Esophagus squamous epithelium (tissue), 5 donors: ENCODE data around the gene RHD. TPM values are rescaled to one million over a fixed set of nuclear protein-coding genes. Genes with fewer than 3 reads are reported as not detected.

Experiments used
- DNase-seq: peaks from one replicate; lab custom pipeline; 2025; lab: John Stamatoyannopoulos, UW
- H3K27ac ChIP-seq, 4 donors: fragments of 200-600 bp; sonication (generic); one replicate each; pipeline ENCODE4 v1.5.1; 2016 to 2019; ENCODE audit warnings: mild to moderate bottlenecking in 1 of 4
- H3K27me3 ChIP-seq, 4 donors: fragments of 200-600 bp; sonication (generic); 1 replicate in 3 of 4; 2 replicates in 1 of 4; pipeline versions ENCODE4 v1.5.1 to v1.6.0; 2017 to 2021; ENCODE audit warnings: antibody characterized with exemption in 1 of 4
- H3K36me3 ChIP-seq, 3 donors: fragments of 200-600 bp; sonication (generic); one replicate each; pipeline ENCODE4 v1.5.1; 2016 to 2019
- H3K4me1 ChIP-seq, 3 donors: fragments of 200-600 bp; sonication (generic); one replicate each; pipeline ENCODE4 v1.5.1; 2017 to 2019
- H3K4me3 ChIP-seq, 4 donors: fragments of 200-600 bp; sonication (generic); 1 replicate in 3 of 4; 2 replicates in 1 of 4; pipeline ENCODE4 v1.5.1; 2016 to 2019; ENCODE audit warnings: mild to moderate bottlenecking in 2 of 4, moderate library complexity in 1 of 4
- H3K9me3 ChIP-seq, 3 donors: fragments of 200-600 bp; sonication (generic); one replicate each; pipeline ENCODE4 v1.5.1; 2016 to 2019
- POLR2A ChIP-seq, 4 donors: fragments of 450-650 bp; IDR thresholded peaks; one replicate each; pipeline ENCODE4 v1.6.1; 2017; ENCODE audit warnings: antibody characterized with exemption in 4 of 4, mild to moderate bottlenecking in 4 of 4, moderate library complexity in 3 of 4
- WGBS, 2 donors: methylation state at CpG; one replicate each; pipeline ENCODE4 v1.1.5; 2018; 5-methylcytosine and 5-hydroxymethylcytosine counted together
- intact Hi-C: fragments of 100-400 bp; cut with DNase I; formaldehyde crosslinking; loops from one replicate; pipeline ENCODE4 v1.15.0; 2022
- total RNA-seq, 4 donors: library from RNA; depleted of rRNA; stranded (reverse); fragments of >200 nt; gene quantifications; one replicate each; pipeline ENCODE4 v1.1.0, GENCODE V29; 2016
- TF ChIP-seq, protein P1 (sequence below), 6 experiments: fragments of 450-650 bp in 4 of 6; fragments of 200-600 bp in 2 of 6; sonication (generic) in 2 of 6; IDR thresholded peaks; one replicate each; pipeline ENCODE4 v1.5.1; 2016 to 2019; ENCODE audit warnings: antibody characterized with exemption in 6 of 6, mild to moderate bottlenecking in 4 of 6, moderate library complexity in 4 of 6
- donor health status: DM: yes; HTN: yes; CAD: no.

The RHD gene
- total RNA-seq, 4 donors from 2014 or later = not detected

DNA sequence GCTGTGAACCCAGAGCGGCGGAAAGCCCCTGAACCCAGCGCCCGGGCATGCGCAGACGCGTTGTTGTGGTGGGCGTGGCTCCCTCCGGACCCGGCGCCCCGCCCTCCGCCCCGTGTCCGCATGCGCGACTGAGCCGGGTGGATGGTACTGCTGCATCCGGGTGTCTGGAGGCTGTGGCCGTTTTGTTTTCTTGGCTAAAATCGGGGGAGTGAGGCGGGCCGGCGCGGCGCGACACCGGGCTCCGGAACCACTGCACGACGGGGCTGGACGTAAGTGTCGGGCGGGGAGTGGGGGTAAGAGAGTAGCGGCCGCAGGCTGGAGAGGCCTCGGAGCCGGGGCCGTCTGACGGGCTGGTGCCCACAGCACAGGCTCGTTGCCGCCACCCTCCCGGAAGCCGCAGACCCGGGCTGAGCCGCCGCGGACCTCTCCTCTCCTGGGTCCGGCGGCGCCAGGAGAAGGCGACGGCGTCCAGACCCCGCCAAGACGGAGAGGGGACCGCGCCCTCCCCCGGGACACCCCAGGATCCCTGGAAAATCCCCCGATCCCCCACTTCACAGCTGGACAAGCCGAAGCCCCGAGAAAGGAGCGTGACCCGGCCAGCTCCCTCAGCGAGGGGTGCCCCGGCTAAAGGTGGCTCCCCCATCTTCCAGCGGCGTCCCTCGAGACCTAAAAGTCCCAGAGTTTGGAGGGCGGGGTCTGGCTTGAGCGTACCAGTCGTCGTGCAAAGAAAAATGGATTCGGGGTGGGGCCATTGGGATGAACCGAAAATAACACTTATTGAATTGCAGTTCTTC is 66.1 kb downstream of the RHD start, which contains the start of gene TMEM50A:
TMEM50A (plus strand) TSS at position 147 of the 794 bp plus-strand sequence. CDS start 2,153 bp downstream, outside the sequence.
- peaks cover 7 to 48% (median 21%) of the 10 kb centered on the region in 3 donors for H3K4me1 ChIP-seq
- no peaks in the 10 kb centered on the region for H3K9me3 ChIP-seq
- no peaks in the 10 kb centered on the region for H3K27me3 ChIP-seq
- peak; percentile 38 for DNase-seq
- intact Hi-C loops = no loop called here
- peak within 1 kb of the TSS; percentile 92 to 99 (median 98) for H3K27ac ChIP-seq
- H3K4me3 ChIP-seq = peak within 1 kb of the TSS; percentile 71 to 98 (median 86)
- H3K36me3 ChIP-seq = peaks cover 0 to 9% (median 4%) of the 10 kb centered on the region in 3 donors
- WGBS, 2 donors = 0% methylated on average over 2 to 16 of the region's 75 CpGs
- TF ChIP-seq, protein P1, sequence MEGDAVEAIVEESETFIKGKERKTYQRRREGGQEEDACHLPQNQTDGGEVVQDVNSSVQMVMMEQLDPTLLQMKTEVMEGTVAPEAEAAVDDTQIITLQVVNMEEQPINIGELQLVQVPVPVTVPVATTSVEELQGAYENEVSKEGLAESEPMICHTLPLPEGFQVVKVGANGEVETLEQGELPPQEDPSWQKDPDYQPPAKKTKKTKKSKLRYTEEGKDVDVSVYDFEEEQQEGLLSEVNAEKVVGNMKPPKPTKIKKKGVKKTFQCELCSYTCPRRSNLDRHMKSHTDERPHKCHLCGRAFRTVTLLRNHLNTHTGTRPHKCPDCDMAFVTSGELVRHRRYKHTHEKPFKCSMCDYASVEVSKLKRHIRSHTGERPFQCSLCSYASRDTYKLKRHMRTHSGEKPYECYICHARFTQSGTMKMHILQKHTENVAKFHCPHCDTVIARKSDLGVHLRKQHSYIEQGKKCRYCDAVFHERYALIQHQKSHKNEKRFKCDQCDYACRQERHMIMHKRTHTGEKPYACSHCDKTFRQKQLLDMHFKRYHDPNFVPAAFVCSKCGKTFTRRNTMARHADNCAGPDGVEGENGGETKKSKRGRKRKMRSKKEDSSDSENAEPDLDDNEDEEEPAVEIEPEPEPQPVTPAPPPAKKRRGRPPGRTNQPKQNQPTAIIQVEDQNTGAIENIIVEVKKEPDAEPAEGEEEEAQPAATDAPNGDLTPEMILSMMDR (IDR thresholded peaks at IDR 0.05) = no peak
- TF ChIP-seq POLR2A (IDR thresholded peaks at IDR 0.05) = peak in 3 of 4 donors; percentile 74 to 94 (median 80)

DNA sequence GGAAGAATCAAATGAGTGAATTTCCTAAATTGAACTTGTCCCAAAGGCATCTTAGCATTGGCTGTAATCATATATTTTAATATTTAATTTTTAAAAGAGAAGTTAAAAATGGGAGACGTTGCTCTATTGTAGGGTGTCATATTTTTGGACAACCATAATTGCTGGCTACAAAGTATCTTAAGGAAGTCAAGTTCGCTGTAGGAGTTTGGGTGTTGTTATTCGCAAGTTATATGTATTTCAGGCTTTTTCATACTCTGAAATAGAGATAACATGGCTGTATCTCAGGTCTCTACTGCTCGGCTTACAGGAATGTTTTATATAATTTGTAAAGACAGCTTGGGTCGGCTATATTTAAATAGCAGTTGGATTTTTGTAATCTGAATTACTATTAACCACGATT is 66.7 kb downstream of the RHD start:
- H3K36me3 ChIP-seq = peaks cover 1 to 13% (median 8%) of the 10 kb centered on the region in 3 donors
- no peak for DNase-seq
- no peaks in the 10 kb centered on the region for H3K27me3 ChIP-seq
- peak overlapping the region; percentile 71 to 98 (median 86) for H3K4me3 ChIP-seq
- no peak for TF ChIP-seq POLR2A (IDR thresholded peaks at IDR 0.05)
- TF ChIP-seq, protein P1 (IDR thresholded peaks at IDR 0.05) = no peak
- peaks cover 7 to 54% (median 21%) of the 10 kb centered on the region in 3 donors for H3K4me1 ChIP-seq
- H3K27ac ChIP-seq = peak overlapping the region; percentile 92 to 99 (median 98)
- H3K9me3 ChIP-seq = no peaks in the 10 kb centered on the region
- intact Hi-C loops = no loop called here
- 0% methylated on average over 6 of the region's 6 CpGs for WGBS, 2 donors

DNA sequence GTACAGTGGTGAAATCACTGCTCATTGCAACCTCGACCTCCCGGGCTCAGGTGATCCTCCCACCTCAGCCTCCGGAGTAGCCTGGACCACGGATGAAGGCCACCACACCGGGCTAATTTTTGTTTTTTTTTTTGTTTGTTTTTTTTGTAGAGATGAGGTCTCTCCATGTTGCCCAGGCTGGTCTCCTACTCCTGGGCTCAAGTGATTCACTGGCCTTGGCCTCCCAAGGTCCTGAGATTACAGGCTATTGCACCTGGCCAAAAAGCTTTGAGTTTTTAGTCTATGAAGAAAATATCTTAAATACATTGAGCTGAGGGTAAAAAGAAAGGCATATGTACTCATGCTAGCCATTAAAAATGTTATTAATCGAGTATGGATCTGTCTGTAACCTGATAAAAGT is 69.4 kb downstream of the RHD start:
- peaks cover 4 to 41% (median 12%) of the 10 kb centered on the region in 3 donors for H3K36me3 ChIP-seq
- no peaks in the 10 kb centered on the region for H3K9me3 ChIP-seq
- intact Hi-C loops = no loop called here
- 79 to 90% methylated on average over 6 of the region's 6 CpGs for WGBS, 2 donors
- H3K27ac ChIP-seq = no peak overlapping the region
- no peak overlapping the region for H3K4me3 ChIP-seq
- no peak for DNase-seq
- H3K4me1 ChIP-seq = peaks cover 7 to 45% (median 21%) of the 10 kb centered on the region in 3 donors
- no peaks in the 10 kb centered on the region for H3K27me3 ChIP-seq
- no peak for TF ChIP-seq POLR2A (IDR thresholded peaks at IDR 0.05)
- TF ChIP-seq, protein P1 (IDR thresholded peaks at IDR 0.05) = no peak

DNA sequence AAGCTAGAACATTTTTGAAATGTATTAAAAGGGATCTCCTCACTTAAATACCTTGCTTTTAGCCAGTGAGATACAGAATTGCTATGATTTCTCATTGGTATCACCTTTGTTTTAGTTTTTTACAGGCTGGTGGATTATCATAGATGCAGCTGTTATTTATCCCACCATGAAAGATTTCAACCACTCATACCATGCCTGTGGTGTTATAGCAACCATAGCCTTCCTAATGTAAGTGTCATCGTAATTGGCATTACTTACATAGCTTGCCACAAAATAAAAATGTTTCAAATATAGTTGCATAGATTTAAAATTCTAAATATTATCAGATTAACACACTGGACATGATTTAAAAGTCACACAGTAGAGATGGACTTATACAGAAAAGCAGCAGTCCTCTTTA is 70.5 kb downstream of the RHD start:
- intact Hi-C loops = no loop called here
- H3K4me1 ChIP-seq = peaks cover 7 to 43% (median 21%) of the 10 kb centered on the region in 3 donors
- no peak for TF ChIP-seq POLR2A (IDR thresholded peaks at IDR 0.05)
- TF ChIP-seq, protein P1 (IDR thresholded peaks at IDR 0.05) = no peak
- no peak for DNase-seq
- peaks cover 4 to 52% (median 16%) of the 10 kb centered on the region in 3 donors for H3K36me3 ChIP-seq
- WGBS, 2 donors = 85 to 96% methylated on average over 1 of the region's 1 CpG
- no peak overlapping the region for H3K27ac ChIP-seq
- no peaks in the 10 kb centered on the region for H3K9me3 ChIP-seq
- H3K4me3 ChIP-seq = no peak overlapping the region
- H3K27me3 ChIP-seq = no peaks in the 10 kb centered on the region

DNA sequence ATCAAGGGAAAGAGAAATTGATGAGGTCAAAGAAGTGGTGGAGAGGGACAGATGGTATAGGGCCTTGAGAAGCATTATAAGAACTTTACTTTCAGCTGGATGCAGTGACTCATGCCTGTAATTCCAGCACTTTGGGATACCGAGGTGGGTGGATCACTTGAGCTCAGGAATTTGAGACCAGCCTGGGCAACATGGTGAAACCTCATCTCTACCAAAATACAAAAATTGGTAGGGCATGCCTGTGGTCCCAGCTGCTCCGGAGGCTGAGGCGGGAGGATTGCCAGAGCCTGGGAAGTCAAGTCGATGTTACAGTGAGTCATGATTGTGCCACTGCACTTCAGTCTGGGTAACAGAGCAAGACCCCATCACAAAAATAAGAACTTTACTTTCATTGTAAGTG is 71.6 kb downstream of the RHD start:
- TF ChIP-seq, protein P1 (IDR thresholded peaks at IDR 0.05) = no peak
- TF ChIP-seq POLR2A (IDR thresholded peaks at IDR 0.05) = no peak
- no peak for DNase-seq

More for the DNA sequence above, 71.6 kb downstream of the RHD start:
- intact Hi-C loops = no loop called here
- H3K27me3 ChIP-seq = no peaks in the 10 kb centered on the region
- peaks cover 4 to 62% (median 16%) of the 10 kb centered on the region in 3 donors for H3K36me3 ChIP-seq
- WGBS, 2 donors = 46 to 51% methylated on average over 4 of the region's 4 CpGs
- no peak overlapping the region for H3K27ac ChIP-seq
- no peak overlapping the region for H3K4me3 ChIP-seq
- no peaks in the 10 kb centered on the region for H3K9me3 ChIP-seq
- peaks cover 7 to 43% (median 21%) of the 10 kb centered on the region in 3 donors for H3K4me1 ChIP-seq
